ENCODE measurements around the gene DPP4.
"Not testable (repeated sequence)": the region's sequence is repeated elsewhere in the genome, so short reads cannot be mapped to it uniquely, and the experiment has no call there.

The DPP4 gene

DNA sequence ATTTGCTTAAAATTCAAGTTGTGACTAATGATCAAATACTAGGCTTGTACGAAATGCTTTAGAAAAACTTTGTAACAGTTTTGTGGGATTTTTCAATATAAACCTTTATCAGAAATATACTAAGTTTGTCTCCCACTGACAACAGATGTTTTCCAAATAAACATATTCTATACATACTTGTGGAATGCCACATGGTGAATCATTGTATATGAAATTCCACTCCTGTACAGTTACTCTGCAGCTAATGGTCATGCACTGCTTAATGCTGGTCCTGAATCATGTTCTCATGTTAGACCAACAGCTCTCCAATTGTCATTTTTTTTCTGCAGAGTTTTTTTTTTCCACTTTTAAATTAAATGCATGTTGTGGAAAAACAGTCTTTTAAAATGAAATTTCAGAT lies 90.1 kb downstream of the DPP4 start:
- TF ChIP-seq, protein P1, sequence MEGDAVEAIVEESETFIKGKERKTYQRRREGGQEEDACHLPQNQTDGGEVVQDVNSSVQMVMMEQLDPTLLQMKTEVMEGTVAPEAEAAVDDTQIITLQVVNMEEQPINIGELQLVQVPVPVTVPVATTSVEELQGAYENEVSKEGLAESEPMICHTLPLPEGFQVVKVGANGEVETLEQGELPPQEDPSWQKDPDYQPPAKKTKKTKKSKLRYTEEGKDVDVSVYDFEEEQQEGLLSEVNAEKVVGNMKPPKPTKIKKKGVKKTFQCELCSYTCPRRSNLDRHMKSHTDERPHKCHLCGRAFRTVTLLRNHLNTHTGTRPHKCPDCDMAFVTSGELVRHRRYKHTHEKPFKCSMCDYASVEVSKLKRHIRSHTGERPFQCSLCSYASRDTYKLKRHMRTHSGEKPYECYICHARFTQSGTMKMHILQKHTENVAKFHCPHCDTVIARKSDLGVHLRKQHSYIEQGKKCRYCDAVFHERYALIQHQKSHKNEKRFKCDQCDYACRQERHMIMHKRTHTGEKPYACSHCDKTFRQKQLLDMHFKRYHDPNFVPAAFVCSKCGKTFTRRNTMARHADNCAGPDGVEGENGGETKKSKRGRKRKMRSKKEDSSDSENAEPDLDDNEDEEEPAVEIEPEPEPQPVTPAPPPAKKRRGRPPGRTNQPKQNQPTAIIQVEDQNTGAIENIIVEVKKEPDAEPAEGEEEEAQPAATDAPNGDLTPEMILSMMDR (IDR thresholded peaks at IDR 0.05; ENCODE audit: insufficient read depth, low read depth, low read length, missing control alignments): no peak
- DNase-seq (ENCODE audit: low read depth): peak; percentile 56
- no peak overlapping the region for H3K4me3 ChIP-seq (ENCODE audit: low read length)

DNA sequence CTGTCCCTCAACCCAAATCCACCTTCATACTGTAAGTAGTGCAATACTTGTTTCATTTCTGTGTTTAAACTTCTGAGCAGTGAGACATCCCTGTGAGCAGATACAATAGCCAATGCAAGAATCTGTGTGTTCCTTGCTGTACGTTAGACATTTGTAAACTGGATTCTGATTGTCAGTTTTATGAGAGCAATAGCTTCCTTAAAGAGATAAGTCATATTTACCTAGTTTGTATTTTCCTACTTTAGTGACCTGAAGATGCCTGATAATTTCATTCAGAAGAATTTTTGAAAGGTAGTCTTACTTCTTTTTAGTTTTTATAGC lies 90.7 kb downstream of the DPP4 start:
- DNase-seq (ENCODE audit: low read depth): no peak
- TF ChIP-seq, protein P1 (IDR thresholded peaks at IDR 0.05; ENCODE audit: insufficient read depth, low read depth, low read length, missing control alignments): no peak
- H3K4me3 ChIP-seq (ENCODE audit: low read length): no peak overlapping the region

DNA sequence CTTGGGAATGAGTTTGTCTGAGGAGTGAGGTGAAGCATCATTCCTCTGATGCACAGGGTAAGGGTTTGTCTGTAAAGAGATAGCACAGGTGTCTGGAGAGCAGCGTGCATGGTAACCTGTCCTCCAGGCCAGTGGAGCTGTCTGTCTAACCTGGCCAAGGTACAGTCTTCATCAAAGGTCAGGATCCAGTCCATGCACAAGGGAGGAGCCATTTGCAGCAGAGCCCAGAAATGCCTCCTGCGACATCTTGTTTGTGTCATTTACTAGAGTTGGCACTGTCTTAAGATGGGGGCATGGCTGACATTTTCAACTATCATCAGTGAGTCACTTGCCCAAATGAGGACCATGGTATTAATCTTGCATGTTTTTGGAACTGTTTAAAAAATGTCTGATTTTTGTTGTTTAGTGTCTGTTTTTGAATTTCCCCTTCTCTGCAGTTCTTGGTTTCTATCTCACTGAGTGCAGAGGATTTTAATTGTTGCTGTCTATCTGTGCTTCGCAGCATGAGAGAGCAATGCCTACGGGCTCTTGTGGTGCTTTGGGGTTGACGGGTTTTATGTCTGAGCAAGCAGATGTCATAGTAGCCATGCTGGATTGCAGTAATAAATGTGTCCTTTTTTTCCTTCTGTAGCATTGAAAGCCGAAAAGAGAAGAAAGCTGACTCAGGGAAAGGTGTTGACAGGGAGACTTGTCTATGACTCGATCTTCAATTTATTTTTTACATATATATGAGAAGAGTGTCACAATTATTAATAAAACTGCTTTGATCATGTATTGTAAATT lies 91.3 kb downstream of the DPP4 start:
- H3K4me3 ChIP-seq (ENCODE audit: low read length): no peak overlapping the region
- TF ChIP-seq, protein P1 (IDR thresholded peaks at IDR 0.05; ENCODE audit: insufficient read depth, low read depth, low read length, missing control alignments): no peak
- no peak for DNase-seq (ENCODE audit: low read depth)

DNA sequence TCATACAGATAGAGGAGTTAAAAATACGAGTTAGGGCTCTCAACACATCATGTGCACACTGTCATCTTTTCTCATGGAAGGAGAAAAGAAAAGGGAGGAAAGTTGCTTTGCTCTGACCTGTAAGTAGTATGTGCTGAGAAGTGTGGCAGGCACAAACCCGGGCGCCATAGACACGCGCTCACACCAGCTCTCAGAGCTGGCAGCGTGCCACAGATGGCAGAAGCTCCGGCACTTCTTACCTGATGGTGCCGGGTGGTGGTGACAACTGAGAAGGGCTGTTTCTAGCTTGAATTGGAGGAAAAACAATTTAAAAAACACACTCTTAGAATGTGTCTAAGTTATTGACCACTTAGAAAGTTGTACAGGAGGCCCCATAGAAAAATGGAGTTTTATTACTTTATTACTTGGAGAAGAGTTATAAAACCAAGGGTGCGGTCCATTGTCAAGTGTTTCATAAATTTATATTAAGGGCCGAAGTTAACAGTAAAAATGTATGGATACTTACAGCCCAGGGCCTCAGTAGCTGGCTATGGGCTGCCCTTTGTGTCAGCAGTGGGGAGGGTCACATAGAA lies 92.2 kb downstream of the DPP4 start:
- no peak for DNase-seq (ENCODE audit: low read depth)
- no peak overlapping the region for H3K4me3 ChIP-seq (ENCODE audit: low read length)
- TF ChIP-seq, protein P1 (IDR thresholded peaks at IDR 0.05; ENCODE audit: insufficient read depth, low read depth, low read length, missing control alignments): no peak

DNA sequence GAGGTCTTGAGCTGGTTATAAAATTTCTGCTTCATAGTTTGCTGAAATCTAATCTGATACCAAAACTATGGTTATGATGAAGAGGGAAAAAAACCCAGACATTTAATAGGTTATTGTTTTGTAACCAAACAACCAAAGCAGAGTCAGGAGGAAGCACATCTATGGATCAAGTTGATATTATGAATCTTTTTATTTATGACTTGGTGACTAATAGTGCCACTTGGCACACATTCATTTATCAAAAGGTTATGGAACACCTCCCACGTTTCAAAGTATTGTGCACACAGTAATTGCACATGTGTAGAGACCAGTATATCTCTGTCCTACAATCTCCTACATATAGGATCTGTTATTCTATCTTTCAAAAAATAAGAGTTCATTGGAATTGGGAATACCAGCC lies 93.0 kb downstream of the DPP4 start:
- no peak overlapping the region for H3K4me3 ChIP-seq (ENCODE audit: low read length)
- DNase-seq (ENCODE audit: low read depth): no peak
- TF ChIP-seq, protein P1 (IDR thresholded peaks at IDR 0.05; ENCODE audit: insufficient read depth, low read depth, low read length, missing control alignments): no peak

DNA sequence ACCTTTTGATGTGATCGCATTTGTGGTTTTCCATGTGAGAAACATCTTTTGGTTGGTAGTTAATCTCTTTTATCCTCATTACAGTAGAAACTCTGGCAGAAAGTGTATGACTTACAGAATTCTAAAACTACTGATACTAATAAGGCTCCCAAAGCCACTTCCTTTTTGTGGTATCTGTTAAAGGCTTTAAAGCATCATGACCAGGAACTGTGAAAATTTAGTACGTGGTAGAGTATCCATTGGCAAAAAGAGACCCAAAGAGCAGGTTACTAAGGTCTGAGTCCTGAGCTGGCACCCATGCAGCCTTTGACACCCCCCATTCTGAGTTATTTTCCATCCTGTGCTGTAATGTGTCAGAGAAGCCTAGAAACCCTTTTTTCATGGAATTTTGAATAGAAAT lies 94.5 kb downstream of the DPP4 start:
- TF ChIP-seq, protein P1 (IDR thresholded peaks at IDR 0.05; ENCODE audit: insufficient read depth, low read depth, low read length, missing control alignments): no peak
- DNase-seq (ENCODE audit: low read depth): no peak
- H3K4me3 ChIP-seq (ENCODE audit: low read length): no peak overlapping the region

DNA sequence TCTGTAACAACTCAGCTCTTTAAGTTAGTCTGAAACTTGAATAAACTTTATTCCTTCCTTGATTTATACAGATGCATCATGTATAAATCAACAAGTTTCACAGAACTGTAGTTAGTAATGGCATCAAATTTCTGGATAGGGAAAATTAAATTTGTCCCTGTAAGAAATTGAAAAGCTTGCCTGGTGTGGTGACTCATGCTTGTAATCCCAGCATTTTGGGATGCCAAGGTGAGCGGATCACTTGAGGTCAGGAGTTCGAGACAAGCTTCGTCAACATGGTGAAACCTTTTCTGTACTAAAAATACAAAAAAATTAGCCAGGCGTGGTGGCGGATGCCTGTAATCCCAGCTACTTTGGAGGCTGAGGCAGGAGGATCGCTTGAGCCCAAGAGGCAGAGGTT lies 96.1 kb downstream of the DPP4 start:
- H3K4me3 ChIP-seq (ENCODE audit: low read length); DNase-seq (ENCODE audit: low read depth): not testable (repeated sequence)

Measured in epithelial cell of esophagus (primary cell).